ENCODE results near the gene P3H2.

The P3H2 gene

DNA sequence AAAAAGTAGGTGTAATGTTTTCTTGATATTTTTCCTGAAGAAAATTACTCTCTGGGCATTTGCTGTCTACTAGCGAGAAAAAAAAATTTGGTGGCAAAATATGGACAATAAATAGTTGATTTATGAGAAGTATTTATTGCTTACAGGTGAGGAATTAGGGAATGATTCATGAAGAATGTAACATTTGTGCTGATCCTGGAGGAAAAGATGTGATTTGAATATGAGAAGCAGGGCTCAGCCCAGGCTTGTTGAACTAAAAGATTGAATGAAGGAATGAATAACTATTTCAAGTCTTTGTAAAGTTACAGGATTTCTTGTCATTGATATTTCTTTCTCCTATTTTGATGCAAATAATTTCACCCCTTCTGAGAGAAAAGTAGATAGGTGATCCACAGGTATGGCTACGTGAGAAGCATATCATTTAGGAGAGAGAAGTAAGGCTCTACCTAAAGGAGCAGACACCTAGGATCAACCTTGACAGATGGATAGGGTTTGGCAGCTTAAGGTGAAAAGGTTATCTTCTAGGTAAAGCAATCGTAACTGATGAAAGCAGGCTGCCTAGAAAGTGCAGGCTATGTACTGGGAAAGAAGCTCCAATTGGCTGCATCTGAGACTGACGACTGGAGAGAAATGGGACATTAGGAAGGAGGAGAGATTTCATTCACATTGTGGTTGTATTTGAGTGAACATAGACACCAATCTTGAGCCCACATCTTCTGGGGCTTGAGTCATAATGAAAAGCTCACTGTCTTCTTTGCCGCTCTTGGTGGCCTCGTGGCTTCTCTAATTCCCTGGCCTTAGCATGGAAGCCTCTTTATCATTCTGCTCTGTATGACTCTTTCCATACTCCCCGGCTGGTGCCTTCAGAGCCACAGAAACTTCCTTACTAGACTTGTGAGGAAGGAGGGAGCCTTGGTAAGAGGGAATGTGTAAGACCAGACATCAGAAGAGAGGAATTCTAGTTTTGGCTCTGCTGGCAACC is 106.5 kb downstream of the P3H2 start:
- no peak overlapping the region for H3K4me2 ChIP-seq (ENCODE audit: low read length)
- H3K4me3 ChIP-seq (ENCODE audit: low read depth, low read length): no peak overlapping the region
- H2AFZ ChIP-seq: no peak overlapping the region
- no peak overlapping the region for H3K27ac ChIP-seq
- no peak overlapping the region for H3K9ac ChIP-seq
- peaks cover 3% of the 10 kb centered on the region for H3K27me3 ChIP-seq (ENCODE audit: control insufficient read depth, insufficient read depth, low read length)
- TF ChIP-seq, protein P1, sequence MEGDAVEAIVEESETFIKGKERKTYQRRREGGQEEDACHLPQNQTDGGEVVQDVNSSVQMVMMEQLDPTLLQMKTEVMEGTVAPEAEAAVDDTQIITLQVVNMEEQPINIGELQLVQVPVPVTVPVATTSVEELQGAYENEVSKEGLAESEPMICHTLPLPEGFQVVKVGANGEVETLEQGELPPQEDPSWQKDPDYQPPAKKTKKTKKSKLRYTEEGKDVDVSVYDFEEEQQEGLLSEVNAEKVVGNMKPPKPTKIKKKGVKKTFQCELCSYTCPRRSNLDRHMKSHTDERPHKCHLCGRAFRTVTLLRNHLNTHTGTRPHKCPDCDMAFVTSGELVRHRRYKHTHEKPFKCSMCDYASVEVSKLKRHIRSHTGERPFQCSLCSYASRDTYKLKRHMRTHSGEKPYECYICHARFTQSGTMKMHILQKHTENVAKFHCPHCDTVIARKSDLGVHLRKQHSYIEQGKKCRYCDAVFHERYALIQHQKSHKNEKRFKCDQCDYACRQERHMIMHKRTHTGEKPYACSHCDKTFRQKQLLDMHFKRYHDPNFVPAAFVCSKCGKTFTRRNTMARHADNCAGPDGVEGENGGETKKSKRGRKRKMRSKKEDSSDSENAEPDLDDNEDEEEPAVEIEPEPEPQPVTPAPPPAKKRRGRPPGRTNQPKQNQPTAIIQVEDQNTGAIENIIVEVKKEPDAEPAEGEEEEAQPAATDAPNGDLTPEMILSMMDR (IDR thresholded peaks at IDR 0.05): no peak
- no peaks in the 10 kb centered on the region for H3K36me3 ChIP-seq (ENCODE audit: control insufficient read depth, insufficient read depth, low read length)
- no peaks in the 10 kb centered on the region for H3K79me2 ChIP-seq
- H3K4me1 ChIP-seq: no peaks in the 10 kb centered on the region
- no peaks in the 10 kb centered on the region for H3K9me3 ChIP-seq (ENCODE audit: control insufficient read depth, low read length)

DNA sequence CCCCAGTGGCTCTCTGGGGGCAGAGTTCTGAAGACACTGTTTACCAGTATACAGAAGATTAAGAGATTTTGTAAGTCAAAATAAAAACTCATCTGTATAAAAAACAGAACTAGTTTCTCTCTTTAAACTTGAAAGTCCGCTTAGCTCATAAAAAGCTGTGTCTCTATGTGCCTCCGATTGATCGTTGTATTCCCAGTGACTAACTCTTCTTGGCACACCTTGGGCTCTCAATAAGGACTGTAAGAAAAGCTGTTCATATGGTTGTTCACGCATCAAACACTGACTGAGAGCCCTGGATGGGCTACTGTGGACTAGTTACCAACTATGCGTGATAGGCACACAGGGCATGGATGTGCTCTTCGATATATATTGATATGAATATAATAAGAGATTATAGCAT is 107.9 kb downstream of the P3H2 start:
- H3K4me3 ChIP-seq (ENCODE audit: low read depth, low read length): no peak overlapping the region
- no peak overlapping the region for H3K27ac ChIP-seq
- peaks cover 3% of the 10 kb centered on the region for H3K27me3 ChIP-seq (ENCODE audit: control insufficient read depth, insufficient read depth, low read length)
- no peak overlapping the region for H3K4me2 ChIP-seq (ENCODE audit: low read length)
- no peaks in the 10 kb centered on the region for H3K4me1 ChIP-seq
- no peaks in the 10 kb centered on the region for H3K9me3 ChIP-seq (ENCODE audit: control insufficient read depth, low read length)
- H3K9ac ChIP-seq: no peak overlapping the region
- no peaks in the 10 kb centered on the region for H3K36me3 ChIP-seq (ENCODE audit: control insufficient read depth, insufficient read depth, low read length)
- TF ChIP-seq, protein P1 (IDR thresholded peaks at IDR 0.05): no peak
- no peaks in the 10 kb centered on the region for H3K79me2 ChIP-seq
- no peak overlapping the region for H2AFZ ChIP-seq

DNA sequence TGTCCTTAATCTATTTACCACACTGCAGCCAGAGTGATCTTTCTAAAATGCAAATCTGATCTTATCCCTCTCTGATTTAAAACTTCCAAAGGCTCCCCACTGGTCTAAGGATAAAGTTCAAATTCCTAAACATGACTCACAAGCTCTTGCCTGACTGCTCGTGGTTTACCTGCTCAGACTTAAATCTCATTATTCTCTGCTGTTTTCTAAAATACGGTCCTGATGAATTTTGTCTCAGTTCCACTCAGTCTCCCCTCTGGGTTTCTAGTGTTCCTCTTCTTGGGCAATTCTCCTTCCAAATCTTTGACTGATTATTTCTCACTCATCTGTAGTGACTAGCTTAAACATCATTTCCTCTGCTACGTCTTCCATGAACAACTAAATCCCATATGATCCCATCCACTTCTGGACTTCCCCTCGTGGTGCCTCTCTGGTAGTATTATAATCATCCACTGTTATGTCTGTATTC is 108.3 kb downstream of the P3H2 start:
- Histone ChIP-seq H3K27me3 (ENCODE audit: control insufficient read depth, insufficient read depth, low read length) (peaks cover 3% of the 10 kb centered on the region), H3K9ac (no peak overlapping the region), H3K4me3 (ENCODE audit: low read depth, low read length) (no peak overlapping the region), H3K79me2 (no peaks in the 10 kb centered on the region), H3K4me2 (ENCODE audit: low read length) (no peak overlapping the region), H3K27ac (no peak overlapping the region), H2AFZ (no peak overlapping the region), H3K36me3 (ENCODE audit: control insufficient read depth, insufficient read depth, low read length) (no peaks in the 10 kb centered on the region), H3K9me3 (ENCODE audit: control insufficient read depth, low read length) (no peaks in the 10 kb centered on the region), H3K4me1 (no peaks in the 10 kb centered on the region)
- TF ChIP-seq, protein P1 (IDR thresholded peaks at IDR 0.05): no peak

DNA sequence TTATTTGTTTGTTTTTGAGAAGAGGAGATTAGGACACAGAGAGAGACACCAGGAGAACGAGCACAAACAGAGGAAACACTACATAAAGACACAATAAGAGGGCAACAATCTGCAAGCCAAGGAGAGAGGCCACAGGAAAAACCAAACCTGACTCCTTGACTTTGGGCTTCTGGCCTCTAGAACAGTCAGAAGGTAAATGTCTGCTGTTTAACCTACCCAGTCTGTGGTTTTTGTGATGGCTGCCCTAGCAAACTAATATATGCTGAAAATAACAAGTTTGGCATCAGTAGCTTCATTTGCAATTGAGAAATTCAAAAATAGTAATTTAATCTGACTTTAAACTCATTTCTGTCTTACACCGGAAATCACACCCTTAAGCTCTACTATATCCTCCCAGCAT is 110.2 kb downstream of the P3H2 start:
- TF ChIP-seq, protein P1 (IDR thresholded peaks at IDR 0.05): no peak
- no peaks in the 10 kb centered on the region for H3K9me3 ChIP-seq (ENCODE audit: control insufficient read depth, low read length)
- H3K4me3 ChIP-seq (ENCODE audit: low read depth, low read length): no peak overlapping the region
- peaks cover 3% of the 10 kb centered on the region for H3K27me3 ChIP-seq (ENCODE audit: control insufficient read depth, insufficient read depth, low read length)
- H3K4me2 ChIP-seq (ENCODE audit: low read length): no peak overlapping the region
- H3K27ac ChIP-seq: no peak overlapping the region
- no peaks in the 10 kb centered on the region for H3K4me1 ChIP-seq
- H2AFZ ChIP-seq: no peak overlapping the region
- no peaks in the 10 kb centered on the region for H3K36me3 ChIP-seq (ENCODE audit: control insufficient read depth, insufficient read depth, low read length)
- H3K9ac ChIP-seq: no peak overlapping the region
- H3K79me2 ChIP-seq: no peaks in the 10 kb centered on the region

Data from parathyroid adenoma (tissue), 2 donors.